C4-2B (cell line): ENCODE data around the gene PPL.
"Not testable (repeated sequence)": the region's sequence is repeated elsewhere in the genome, so short reads cannot be mapped to it uniquely, and the experiment has no call there.

Experiments used
- H3K27ac ChIP-seq: fragments of 450-650 bp; 2 replicates; pipeline ENCODE4 v1.5.1; 2017
- ZFX ChIP-seq: fragments of 450-650 bp; IDR thresholded peaks from 2 replicates; pipeline ENCODE4 v1.6.1; 2017
- TF ChIP-seq, protein P1 (sequence below): fragments of 450-650 bp; conservative IDR thresholded peaks from 2 replicates; pipeline ENCODE4 v1.5.1; 2017; ENCODE audit warnings: mild to moderate bottlenecking

Gene PPL

DNA sequence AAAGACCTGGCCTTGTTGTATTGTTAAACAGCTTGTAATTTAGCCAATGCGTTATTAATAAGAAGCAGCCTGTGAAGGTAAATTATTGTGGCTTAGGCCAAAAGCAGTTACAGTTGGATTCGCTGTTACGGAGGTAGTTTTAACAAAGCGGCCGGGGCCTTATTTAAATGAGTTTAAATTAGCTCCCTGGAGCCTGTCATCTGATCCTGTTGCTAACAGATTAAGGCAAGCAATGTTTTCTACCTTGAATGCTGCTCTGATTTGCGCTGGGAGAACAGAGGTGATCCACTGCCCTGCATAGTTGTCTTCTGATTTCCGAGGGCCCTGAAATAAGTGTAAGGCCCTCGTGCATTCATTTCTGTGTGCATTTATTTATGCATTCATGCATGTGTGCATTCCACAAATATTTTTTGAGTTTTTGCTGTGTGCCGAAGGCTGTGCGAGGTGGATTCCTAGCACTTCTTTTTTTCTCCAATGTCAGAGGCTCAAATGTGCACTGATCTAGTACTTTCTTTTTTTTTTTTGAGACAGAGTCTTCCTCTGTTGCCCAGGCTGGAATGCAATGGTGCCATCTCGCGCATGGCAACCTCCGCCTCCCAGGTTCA is 32.0 kb upstream of the PPL start:
- H3K27ac ChIP-seq = no peak overlapping the region

DNA sequence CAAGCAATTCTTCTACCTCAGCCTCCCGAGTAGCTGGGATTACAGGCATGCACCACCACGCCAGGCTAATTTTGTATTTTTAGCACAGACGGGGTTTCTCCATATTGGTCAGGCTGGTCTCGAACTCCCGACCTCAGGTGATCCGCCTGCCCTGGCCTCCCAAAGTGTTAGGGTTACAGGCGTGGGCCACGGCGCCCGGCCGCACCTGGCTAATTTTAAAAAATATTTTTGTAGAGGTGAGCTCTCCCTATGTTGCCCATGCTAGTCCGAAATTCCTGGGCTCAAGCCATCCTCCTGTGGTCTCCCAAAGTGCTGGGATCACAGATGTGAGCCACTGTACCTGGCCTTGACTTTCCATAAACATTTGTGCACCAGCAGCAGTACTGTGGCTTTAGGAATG is 31.3 kb upstream of the PPL start:
- H3K27ac ChIP-seq = not testable (repeated sequence)

More for the DNA sequence above, 32.0 kb upstream of the PPL start:
- TF ChIP-seq ZFX = no peak
- TF ChIP-seq, protein P1, sequence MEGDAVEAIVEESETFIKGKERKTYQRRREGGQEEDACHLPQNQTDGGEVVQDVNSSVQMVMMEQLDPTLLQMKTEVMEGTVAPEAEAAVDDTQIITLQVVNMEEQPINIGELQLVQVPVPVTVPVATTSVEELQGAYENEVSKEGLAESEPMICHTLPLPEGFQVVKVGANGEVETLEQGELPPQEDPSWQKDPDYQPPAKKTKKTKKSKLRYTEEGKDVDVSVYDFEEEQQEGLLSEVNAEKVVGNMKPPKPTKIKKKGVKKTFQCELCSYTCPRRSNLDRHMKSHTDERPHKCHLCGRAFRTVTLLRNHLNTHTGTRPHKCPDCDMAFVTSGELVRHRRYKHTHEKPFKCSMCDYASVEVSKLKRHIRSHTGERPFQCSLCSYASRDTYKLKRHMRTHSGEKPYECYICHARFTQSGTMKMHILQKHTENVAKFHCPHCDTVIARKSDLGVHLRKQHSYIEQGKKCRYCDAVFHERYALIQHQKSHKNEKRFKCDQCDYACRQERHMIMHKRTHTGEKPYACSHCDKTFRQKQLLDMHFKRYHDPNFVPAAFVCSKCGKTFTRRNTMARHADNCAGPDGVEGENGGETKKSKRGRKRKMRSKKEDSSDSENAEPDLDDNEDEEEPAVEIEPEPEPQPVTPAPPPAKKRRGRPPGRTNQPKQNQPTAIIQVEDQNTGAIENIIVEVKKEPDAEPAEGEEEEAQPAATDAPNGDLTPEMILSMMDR = no peak

DNA sequence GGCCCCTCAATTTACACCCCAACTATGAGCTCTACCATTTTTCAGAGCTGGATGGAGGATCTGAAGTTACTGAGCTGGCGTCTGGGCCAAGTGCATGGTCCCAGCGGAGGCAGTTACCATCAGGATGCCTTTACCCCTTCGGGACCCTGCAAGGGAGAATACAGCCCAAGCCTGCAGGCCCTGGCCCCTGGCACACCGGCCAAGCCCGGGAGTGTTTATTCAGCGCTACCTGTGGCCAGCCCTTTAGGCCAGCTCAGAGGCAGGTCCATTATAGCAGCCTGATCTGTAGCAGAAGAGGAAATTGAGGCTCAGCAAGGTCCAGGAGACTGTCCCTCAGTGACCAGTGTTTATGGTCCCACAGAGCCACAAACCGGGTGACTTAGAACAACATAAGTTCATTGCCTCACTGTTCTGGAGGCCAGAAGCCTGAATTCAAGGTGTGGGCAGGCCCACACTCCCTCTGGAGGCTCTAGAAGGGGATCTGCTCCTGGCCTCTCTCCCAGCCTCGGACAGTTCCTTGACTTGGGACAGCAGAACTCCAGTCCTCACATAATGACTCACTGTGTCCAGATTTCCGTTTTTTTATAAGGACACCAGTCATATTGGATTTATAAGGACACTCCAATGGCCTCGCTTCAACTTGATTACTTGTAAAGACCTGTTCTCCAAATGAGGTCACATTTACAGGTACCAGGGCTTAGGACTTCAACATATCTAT is 29.9 kb upstream of the PPL start:
- TF ChIP-seq, protein P1 = no peak
- TF ChIP-seq ZFX = no peak
- no peak overlapping the region for H3K27ac ChIP-seq

- H3K27ac ChIP-seq = not testable (repeated sequence)
Measured at GRCh38 chr16:4963527-4963926, 26.6 kb upstream of the PPL start.

DNA sequence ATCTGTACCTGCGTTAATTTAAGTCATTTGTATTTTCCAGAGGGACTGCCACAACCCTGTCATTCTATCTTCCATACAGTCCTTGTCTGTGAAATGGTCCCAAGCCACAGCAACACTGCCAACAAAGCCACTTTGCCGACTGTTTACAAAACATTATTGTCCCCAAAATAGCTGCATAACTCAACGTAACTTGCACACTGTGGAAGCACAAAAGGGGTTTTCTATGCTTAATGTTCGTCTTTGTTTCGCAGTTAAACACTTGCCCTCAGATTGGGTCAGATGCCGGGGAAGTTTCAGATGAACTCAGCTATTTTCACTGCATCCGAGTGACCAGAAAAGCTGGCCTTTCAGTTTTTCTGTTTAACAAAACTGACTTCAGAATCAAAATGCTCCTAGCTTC is 25.8 kb upstream of the PPL start:
- TF ChIP-seq, protein P1 = no peak
- no peak for TF ChIP-seq ZFX
- no peak overlapping the region for H3K27ac ChIP-seq

GRCh38 chr16:4960579-4960978 is 23.6 kb upstream of the PPL start:
- no peak for TF ChIP-seq ZFX
- TF ChIP-seq, protein P1 = no peak

GRCh38 chr16:4958510-4959438 is 21.8 kb upstream of the PPL start:
- no peak overlapping the region for H3K27ac ChIP-seq
- TF ChIP-seq ZFX = no peak
- TF ChIP-seq, protein P1 = no peak

More at GRCh38 chr16:4960579-4960978, 23.6 kb upstream of the PPL start:
- H3K27ac ChIP-seq = no peak overlapping the region
